ENCODE measurements around the gene SHISA2.
"Not testable (repeated sequence)": the region's sequence is repeated elsewhere in the genome, so short reads cannot be mapped to it uniquely, and the experiment has no call there.

SHISA2 gene

DNA sequence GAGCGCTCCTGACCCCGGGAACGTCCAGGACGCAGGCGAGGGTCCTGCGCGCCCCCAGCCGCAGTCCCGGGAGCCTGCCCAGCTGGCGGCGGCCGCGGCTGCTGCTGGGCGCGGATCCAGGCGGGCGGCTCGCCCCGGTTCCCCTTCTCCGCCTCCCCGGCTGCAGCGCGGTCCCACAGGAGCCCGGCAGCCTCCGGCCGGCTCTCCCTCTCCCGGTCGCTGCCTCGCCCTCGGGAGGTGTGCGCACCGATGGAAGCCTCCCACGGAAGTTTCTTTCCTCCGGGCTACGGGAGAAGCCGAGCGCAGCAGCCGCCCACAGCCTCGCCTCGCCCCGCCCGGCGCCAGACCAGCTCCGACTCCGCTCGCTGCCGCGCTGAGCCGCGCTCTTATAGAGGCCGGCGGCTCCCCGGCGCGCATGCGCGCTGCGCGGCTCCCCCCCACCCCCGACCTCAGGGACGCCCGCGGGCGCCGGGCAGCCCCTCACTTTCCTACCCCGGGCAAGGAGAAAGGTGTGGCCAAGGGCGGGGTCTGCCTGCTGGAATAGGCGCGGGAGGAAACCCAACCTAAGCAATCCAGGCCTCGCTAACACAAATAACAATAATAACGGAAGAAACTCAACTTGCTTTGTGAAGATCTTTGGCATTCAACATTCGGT lies at the start of gene SHISA2:
Gene SHISA2 (minus strand): TSS at position 360 of the 655 bp plus-strand sequence. CDS start 1,041 bp downstream, outside the sequence.
- DNase-seq = peak; percentile 16

DNA sequence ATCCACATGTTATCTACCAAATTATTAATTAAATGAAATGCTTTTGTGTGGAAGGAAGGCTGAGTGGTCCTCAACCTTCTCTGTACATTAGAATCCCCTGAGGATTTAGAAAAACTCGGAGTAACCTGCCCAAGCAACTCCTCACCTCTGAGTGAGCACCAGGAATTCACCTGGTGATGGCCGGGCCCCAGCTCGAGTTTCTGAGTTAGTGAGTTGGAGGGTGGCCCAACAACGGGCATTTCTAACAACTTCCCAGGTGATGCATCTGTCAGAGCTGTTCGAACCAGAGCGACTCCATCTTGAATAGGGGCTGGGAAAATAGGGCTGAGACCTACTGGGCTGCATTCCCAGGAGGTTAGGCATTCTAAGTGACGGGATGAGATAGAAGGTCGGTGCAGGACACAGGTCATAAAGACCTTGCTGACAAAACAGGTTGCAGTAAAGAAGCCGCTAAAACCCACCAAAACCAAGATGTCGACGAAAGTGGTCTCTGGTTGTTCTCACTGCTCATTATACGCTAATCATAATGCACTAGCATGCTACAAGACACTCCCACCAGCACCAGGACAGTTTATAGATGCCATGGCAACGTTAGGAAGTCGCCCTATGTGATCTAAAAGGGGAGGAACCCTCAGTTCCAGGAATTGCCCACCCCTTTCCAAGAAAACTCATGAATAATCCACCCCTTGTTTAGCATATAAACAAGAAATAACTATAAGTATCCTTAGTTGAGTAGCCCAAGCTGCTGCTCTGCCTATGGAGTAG lies 44.2 kb upstream of the SHISA2 start:
- DNase-seq = no peak

- no peak for DNase-seq
These were observed 43.5 kb upstream of the SHISA2 start for GRCh38 chr13:26095338-26095737.

- DNase-seq = not testable (repeated sequence)
These were observed 25.0 kb upstream of the SHISA2 start for GRCh38 chr13:26076821-26077220.

DNA sequence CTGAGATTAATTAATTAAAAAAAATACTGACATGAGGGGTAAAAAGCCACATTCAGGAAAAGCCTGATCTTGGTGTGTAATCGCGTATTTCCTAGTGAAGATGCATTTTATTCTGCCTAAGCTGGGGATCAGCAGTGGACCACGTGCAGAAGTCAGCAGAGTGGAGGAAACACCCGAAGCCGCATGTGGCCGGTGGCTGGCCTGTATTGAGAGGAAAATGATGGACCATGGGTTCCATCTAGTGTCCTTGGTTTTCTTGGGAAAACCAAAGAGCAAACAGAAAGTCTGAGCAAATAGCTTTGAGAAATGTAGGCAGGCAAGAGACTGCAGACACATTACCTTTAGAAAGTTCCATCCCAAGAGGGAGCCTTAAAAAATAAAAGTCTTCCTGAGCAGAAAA lies 23.7 kb upstream of the SHISA2 start:
- no peak for DNase-seq

DNA sequence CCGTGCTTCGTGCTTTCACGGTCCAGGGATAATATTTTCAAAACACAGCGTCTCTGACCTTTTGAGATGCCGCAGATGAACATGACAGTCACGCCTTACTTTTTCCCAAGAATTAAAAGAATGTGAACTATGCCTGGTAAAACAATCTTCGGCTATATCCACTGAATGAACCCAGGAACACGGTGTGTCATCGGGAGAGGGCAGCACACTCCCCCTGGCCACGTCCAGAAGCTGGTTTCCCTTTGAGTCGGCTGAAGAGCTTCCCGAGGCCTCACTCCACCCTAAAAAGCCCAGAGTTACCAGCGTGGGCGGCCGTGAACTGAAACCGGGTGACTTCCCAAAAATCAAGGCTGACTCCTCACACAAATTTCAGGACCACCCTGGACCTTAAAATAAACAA lies 22.9 kb upstream of the SHISA2 start:
- DNase-seq = no peak

- not testable (repeated sequence) for DNase-seq
These were observed 20.5 kb upstream of the SHISA2 start for GRCh38 chr13:26072335-26072734.

- no peak for DNase-seq
These were observed 19.9 kb upstream of the SHISA2 start for GRCh38 chr13:26071691-26072090.

DNA sequence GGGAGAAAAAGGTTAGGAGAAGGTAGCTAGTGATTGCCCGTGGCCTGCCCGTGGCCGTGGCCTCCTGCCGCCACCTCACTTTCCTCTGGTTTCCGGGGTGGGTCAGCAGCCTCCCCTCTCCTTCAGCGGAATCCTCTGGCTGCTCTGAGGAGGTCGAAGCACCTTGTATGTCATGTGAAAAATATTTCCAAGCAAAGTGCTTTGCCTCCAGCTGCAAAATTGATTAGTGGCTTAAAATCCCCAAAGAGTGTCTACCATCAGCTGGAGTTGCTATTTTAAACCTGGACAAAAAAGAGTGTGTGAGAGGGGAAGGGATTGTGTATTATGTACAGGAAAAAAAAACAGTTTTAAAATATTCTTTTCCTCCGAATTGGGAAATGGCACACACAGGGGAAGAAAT lies 17.8 kb upstream of the SHISA2 start:
- not testable (repeated sequence) for DNase-seq

- not testable (repeated sequence) for DNase-seq
These were observed 16.6 kb upstream of the SHISA2 start for GRCh38 chr13:26068372-26068771.

- no peak for DNase-seq
These were observed 15.8 kb upstream of the SHISA2 start for GRCh38 chr13:26067601-26068000.

GRCh38 chr13:26066492-26066891 lies 14.7 kb upstream of the SHISA2 start:
- DNase-seq = not testable (repeated sequence)

GRCh38 chr13:26062853-26063444 lies 11.1 kb upstream of the SHISA2 start:
- peak; percentile 38 for DNase-seq

DNA sequence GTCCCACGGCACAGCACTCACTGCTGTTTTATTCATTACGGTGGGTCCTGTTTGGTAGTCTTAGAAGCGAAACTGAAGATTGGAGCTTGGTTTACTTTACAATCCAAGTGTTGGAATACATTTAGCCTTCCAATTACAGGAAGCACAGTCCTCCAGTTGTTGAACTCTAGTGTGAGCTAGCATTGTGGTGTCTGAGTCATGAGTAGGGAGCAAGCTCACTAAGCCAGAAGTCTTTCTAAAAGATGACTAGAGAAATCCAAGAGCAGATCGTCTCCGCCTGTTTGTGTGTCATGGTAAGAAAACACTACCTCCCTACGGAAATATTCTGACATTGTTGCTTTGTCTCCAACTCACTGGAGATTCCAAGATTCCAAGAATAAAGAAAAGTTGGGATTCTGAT lies 10.1 kb upstream of the SHISA2 start:
- no peak for DNase-seq

DNA sequence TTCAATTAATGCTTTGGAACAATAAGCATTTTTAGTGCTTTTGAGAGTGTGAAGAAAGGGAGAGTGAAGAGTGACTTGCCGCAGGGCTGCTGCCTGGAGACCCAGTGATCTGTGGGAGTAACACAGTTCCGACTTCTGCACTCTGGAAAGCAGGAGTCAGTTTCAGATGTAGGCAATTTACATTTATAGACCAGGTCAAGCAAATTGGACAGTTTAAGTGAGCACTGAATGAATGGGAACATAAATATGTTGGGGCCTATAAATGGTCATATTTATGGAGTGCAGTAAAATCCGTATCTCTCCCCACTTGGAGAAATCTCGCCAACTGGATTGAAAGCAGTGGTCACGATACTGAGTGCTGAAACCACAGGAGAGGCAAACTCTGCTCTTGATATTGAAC lies 9.4 kb upstream of the SHISA2 start:
- DNase-seq = no peak

- no peak for DNase-seq
These were observed 8.5 kb upstream of the SHISA2 start for GRCh38 chr13:26060357-26060756.

- DNase-seq = no peak
These were observed 6.9 kb upstream of the SHISA2 start for GRCh38 chr13:26058704-26059103.

DNA sequence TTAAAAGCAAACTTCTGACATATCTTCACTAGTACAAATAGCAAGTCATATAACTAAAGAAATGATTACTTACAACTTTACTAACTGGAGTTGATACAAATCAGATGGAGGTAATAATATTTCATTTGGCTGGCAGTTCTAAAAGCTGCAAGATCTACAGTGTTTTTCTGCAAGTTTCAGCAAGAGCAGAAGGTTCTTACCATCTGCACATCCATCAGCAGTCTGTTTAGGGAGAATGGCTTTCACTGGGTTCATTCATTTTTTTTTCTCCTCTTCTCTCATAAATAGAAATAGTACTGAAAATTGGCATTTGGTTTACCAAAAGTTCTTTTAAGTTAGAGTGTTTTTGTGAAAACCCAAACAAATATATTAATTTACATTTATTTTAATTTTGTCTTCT lies 3.1 kb upstream of the SHISA2 start:
- DNase-seq = peak; percentile 41

GRCh38 chr13:26053418-26053980 lies 1.7 kb upstream of the SHISA2 start:
- no peak for DNase-seq

- no peak for DNase-seq
These were observed 521 bp upstream of the SHISA2 start for GRCh38 chr13:26052337-26052736.

- no peak for DNase-seq
These were observed 572 bp downstream of the SHISA2 start for GRCh38 chr13:26051231-26051656.

- no peak for DNase-seq
These were observed 1.1 kb downstream of the SHISA2 start for GRCh38 chr13:26050568-26051230.

DNA sequence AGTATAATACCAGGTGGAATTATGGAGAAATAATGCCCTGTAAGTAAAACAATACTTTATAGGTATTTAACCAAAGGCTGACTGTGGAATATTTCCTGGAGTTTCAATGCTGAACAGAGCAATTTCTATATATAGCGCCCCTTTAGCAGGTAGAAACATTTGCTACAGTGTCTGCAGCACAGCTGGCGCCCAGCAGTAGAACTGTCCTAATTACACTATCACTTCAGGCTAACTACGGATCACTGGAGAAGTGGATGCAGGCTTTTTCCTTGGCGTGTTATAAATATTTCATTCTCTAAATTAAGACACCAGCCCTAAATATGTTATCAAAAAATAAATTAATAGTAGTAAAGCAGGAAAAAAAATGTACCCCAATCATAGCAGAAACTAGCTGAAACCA lies 3.1 kb downstream of the SHISA2 start:
- no peak for DNase-seq

Measured in NCI-H1694 (cell line).